HCT116 (cell line): ENCODE data around the gene LOXHD1. TPM values are rescaled to one million over a fixed set of nuclear protein-coding genes. Genes with fewer than 3 reads are reported as not detected.

ENCODE experiments used
- ATAC-seq: fragments of 200-7000 bp; cut with Tn5 transposase; 2 replicates; pipeline ENCODE4 v1.9.1; 2020; ENCODE audit warnings: mild to moderate bottlenecking, moderate library complexity
- BruUV-seq: library from RNA; stranded (reverse); fragments of 400-500 nt; replicated peaks from 2 replicates; lab custom pipeline; 2021; lab: Mats Ljungman, UMichigan
- CTCF ChIA-PET: fragments of 300-600 bp; sonication (Branson Sonifier 250); formaldehyde crosslinking; loops from one replicate; lab custom pipeline; 2021; ENCODE audit warnings: antibody characterized with exemption; lab: Charles Lee
- POLR2A ChIA-PET: fragments of 300-600, 350-600 bp; sonication (Branson Sonifier 250); formaldehyde crosslinking; loops from one replicate; lab custom pipeline; 2021; ENCODE audit warnings: antibody characterized with exemption; lab: Charles Lee
- RAD21 ChIA-PET, 2 experiments: fragments of 300-600 bp; sonication (Branson Sonifier 250); formaldehyde crosslinking; loops; one replicate each; lab custom pipeline; 2023; ENCODE audit warnings: low total read pairs in 2 of 2; ENCODE audit not compliant: uncharacterized antibody in 2 of 2, unreplicated experiment in 2 of 2, low non-redundant PET in 1 of 2; lab: Charles Lee
- DNase-seq: peaks from one replicate; pipeline ENCODE4 v3.0.0-alpha.2; 2010; ENCODE audit warnings: low read depth, low spot score
- H2AFZ ChIP-seq: fragments of 200-600 bp; shearing (Covaris generic), sonication (generic); 2 replicates; pipeline ENCODE4 v1.6.1; 2017; ENCODE audit warnings: low read depth, mixed run types, mixed read lengths, antibody characterized with exemption, low read length; ENCODE audit not compliant: poor library complexity, severe bottlenecking
- H3K27ac ChIP-seq: 2 replicates; pipeline ENCODE4 v1.5.1; 2012; ENCODE audit warnings: low read depth, low read length
- H3K27me3 ChIP-seq: fragments of 200-600 bp; sonication (generic); 2 replicates; pipeline ENCODE4 v1.6.1; 2016; ENCODE audit warnings: mixed run types, low read length, mixed read lengths; ENCODE audit not compliant: insufficient read depth
- H3K36me3 ChIP-seq, 2 experiments: fragments of 200-500 bp in 1 of 2; fragments of 200-600 bp in 1 of 2; sonication (Bioruptor generic) in 1 of 2; sonication (generic) in 1 of 2; 2 replicates each; pipeline versions ENCODE4 v1.5.1 to v1.6.1; 2014 to 2016; ENCODE audit warnings: low read length in 2 of 2, inconsistent platforms in 1 of 2, mixed read lengths in 1 of 2, mixed run types in 1 of 2; ENCODE audit not compliant: insufficient read depth in 2 of 2, control insufficient read depth in 1 of 2
- H3K4me1 ChIP-seq, 2 experiments: fragments of 200-600 bp in 1 of 2; sonication (generic) in 1 of 2; 2 replicates each; pipeline versions ENCODE4 v1.5.1 to v1.6.1; 2012 to 2017; ENCODE audit warnings: low read length in 2 of 2, inconsistent platforms in 1 of 2, mild to moderate bottlenecking in 1 of 2, mixed read lengths in 1 of 2, mixed run types in 1 of 2, moderate library complexity in 1 of 2; ENCODE audit not compliant: insufficient read depth in 2 of 2, control insufficient read depth in 1 of 2
- H3K4me2 ChIP-seq: fragments of 200-600 bp; sonication (generic); 2 replicates; pipeline ENCODE4 v1.6.1; 2017; ENCODE audit warnings: mixed run types, low read length, mixed read lengths
- H3K4me3 ChIP-seq, 2 experiments: fragments of 200-600 bp in 1 of 2; sonication (generic) in 1 of 2; replicated peaks in 1 of 2; 2 replicates each; pipeline ENCODE4 v1.5.1; 2011 to 2016; ENCODE audit warnings: low read length in 2 of 2, control low read depth in 1 of 2, low read depth in 1 of 2, mild to moderate bottlenecking in 1 of 2, mixed read lengths in 1 of 2, mixed run types in 1 of 2
- H3K79me2 ChIP-seq: fragments of 200-600 bp; sonication (generic); 2 replicates; pipeline ENCODE4 v1.6.1; 2017; ENCODE audit warnings: mild to moderate bottlenecking, mixed run types, low read length, moderate library complexity, mixed read lengths; ENCODE audit not compliant: insufficient read depth
- H3K9ac ChIP-seq: fragments of 200-600 bp; sonication (generic); 2 replicates; pipeline ENCODE4 v1.6.1; 2016; ENCODE audit warnings: low read length, mixed read lengths
- H3K9me2 ChIP-seq: fragments of 200-600 bp; sonication (generic), shearing (Covaris generic); 2 replicates; pipeline ENCODE4 v1.6.1; 2017; ENCODE audit warnings: mixed run types, mild to moderate bottlenecking, moderate library complexity; ENCODE audit not compliant: insufficient read depth
- H3K9me3 ChIP-seq, 2 experiments: fragments of 200-500 bp in 1 of 2; fragments of 200-600 bp in 1 of 2; sonication (Bioruptor generic) in 1 of 2; sonication (generic) in 1 of 2; 2 replicates each; pipeline ENCODE4 v1.6.1; 2014 to 2017; ENCODE audit warnings: low read length in 2 of 2, mixed read lengths in 2 of 2, inconsistent platforms in 1 of 2, low read depth in 1 of 2, mild to moderate bottlenecking in 1 of 2, mixed run types in 1 of 2, moderate library complexity in 1 of 2; ENCODE audit not compliant: control insufficient read depth in 1 of 2, insufficient read depth in 1 of 2
- H4K20me1 ChIP-seq: fragments of 200-600 bp; sonication (generic), shearing (Covaris generic); 2 replicates; pipeline ENCODE4 v1.6.1; 2017; ENCODE audit warnings: mixed run types, mild to moderate bottlenecking, moderate library complexity; ENCODE audit not compliant: insufficient read depth
- CEBPB ChIP-seq: IDR thresholded peaks from 2 replicates; pipeline ENCODE4 v1.6.1; 2012; ENCODE audit warnings: low read depth
- CTCF ChIP-seq, 3 experiments: fragments of 200-600 bp in 1 of 3; sonication (generic) in 1 of 3; IDR thresholded peaks in 2 of 3; conservative IDR thresholded peaks in 1 of 3; 2 replicates each; pipeline ENCODE4 v1.5.1; 2012 to 2017; ENCODE audit warnings: low read depth in 2 of 3, low read length in 2 of 3, antibody characterized with exemption in 1 of 3, borderline replicate concordance in 1 of 3, control low read depth in 1 of 3, mild to moderate bottlenecking in 1 of 3, mixed read lengths in 1 of 3, mixed run types in 1 of 3, moderate library complexity in 1 of 3; ENCODE audit not compliant: insufficient read depth in 1 of 3
- EGR1 ChIP-seq: IDR thresholded peaks from 2 replicates; pipeline ENCODE4 v1.6.1; 2012; ENCODE audit warnings: low read depth
- ELF1 ChIP-seq: IDR thresholded peaks from 2 replicates; pipeline ENCODE4 v1.6.1; 2012; ENCODE audit warnings: low read depth, borderline replicate concordance
- EZH2 ChIP-seq: fragments of 200-600 bp; sonication (generic); IDR thresholded peaks from 2 replicates; pipeline ENCODE4 v1.6.1; 2017; ENCODE audit warnings: antibody characterized with exemption, mixed run types
- FOSL1 ChIP-seq: IDR thresholded peaks from 2 replicates; pipeline ENCODE4 v1.6.1; 2012; ENCODE audit warnings: low read depth
- POLR2AphosphoS5 ChIP-seq: IDR thresholded peaks from 2 replicates; pipeline ENCODE4 v1.6.1; 2011; ENCODE audit warnings: mild to moderate bottlenecking, low read depth, low read length, moderate library complexity
- RAD21 ChIP-seq: IDR thresholded peaks from 2 replicates; pipeline ENCODE4 v1.6.1; 2012; ENCODE audit warnings: low read depth, mild to moderate bottlenecking
- SP1 ChIP-seq: IDR thresholded peaks from 2 replicates; pipeline ENCODE4 v1.6.1; 2012; ENCODE audit warnings: low read depth
- TCF7L2 ChIP-seq: IDR thresholded peaks from 2 replicates; pipeline ENCODE4 v1.7.0; 2011; ENCODE audit warnings: borderline replicate concordance, inconsistent platforms; ENCODE audit not compliant: insufficient read depth, insufficient read length; ENCODE audit errors: extremely low read depth
- YY1 ChIP-seq: IDR thresholded peaks from 2 replicates; pipeline ENCODE4 v1.6.1; 2011; ENCODE audit warnings: low read length, low read depth, moderate library complexity, mild to moderate bottlenecking; ENCODE audit not compliant: insufficient replicate concordance; ENCODE audit errors: extremely low read depth
- ZBTB33 ChIP-seq: IDR thresholded peaks from 2 replicates; pipeline ENCODE4 v1.6.1; 2011; ENCODE audit warnings: mild to moderate bottlenecking, low read length, moderate library complexity; ENCODE audit not compliant: insufficient replicate concordance; ENCODE audit errors: extremely low read depth
- ZFX ChIP-seq: fragments of 450-650 bp; IDR thresholded peaks from 2 replicates; pipeline ENCODE4 v1.6.1; 2017
- ZNF274 ChIP-seq: fragments of 200-500 bp; sonication (Bioruptor generic); IDR thresholded peaks from 2 replicates; pipeline ENCODE4 v1.6.1; 2014; ENCODE audit warnings: mild to moderate bottlenecking, low read depth, low read length, inconsistent platforms
- intact Hi-C: fragments of 100-400 bp; cut with micrococcal nuclease; formaldehyde crosslinking; loops from 2 replicates; pipeline ENCODE4 v1.10.0; 2022
- total RNA-seq: library from RNA; stranded (reverse); gene quantifications from one replicate; pipeline ENCODE4 v1.2.1, GENCODE V29; 2021; ENCODE audit not compliant: unreplicated experiment

LOXHD1 gene
- total RNA-seq, 1 experiment from 2014 or later, result not detected

GRCh38 chr18:46646468-46646867, 10.6 kb downstream of the LOXHD1 start:
- Histone ChIP-seq H3K4me2 (no peak overlapping the region), H3K4me1 (no peaks in the 10 kb centered on the region), H3K27me3 (peaks cover 10% of the 10 kb centered on the region), H3K9me2 (no peaks in the 10 kb centered on the region), H3K27ac (no peak overlapping the region), H3K36me3 (no peaks in the 10 kb centered on the region), H3K79me2 (no peaks in the 10 kb centered on the region), H3K9me3 (no peaks in the 10 kb centered on the region), H2AFZ (no peak overlapping the region), H3K4me3 (no peak overlapping the region), H4K20me1 (no peaks in the 10 kb centered on the region), H3K9ac (no peak overlapping the region)
- RAD21 ChIA-PET, result no interaction called here
- intact Hi-C loops, result no loop called here
- DNase-seq (no peak), ATAC-seq (no peak)
- POLR2A ChIA-PET, result no interaction called here
- CTCF ChIA-PET, result interaction anchor here (1.3 kb wide), 1 partner anchor 23 kb away, joined by 3 read pairs; no protein-coding TSS in a partner anchor
- no TSS peak for BruUV-seq
- no peak for TF ChIP-seq POLR2AphosphoS5
- no peak for TF ChIP-seq CTCF (IDR thresholded peaks at IDR 0.05 in 2 of 3, conservative IDR thresholded peaks at IDR 0.05 in 1 of 3; ENCODE audit: borderline replicate concordance in 1 of 3, insufficient read depth in 1 of 3, low read depth in 2 of 3, low read length in 2 of 3)
- TF ChIP-seq FOSL1, result no peak
- TF ChIP-seq ELF1, result no peak
- TF ChIP-seq ZNF274, result no peak
- no peak for TF ChIP-seq RAD21
- no peak for TF ChIP-seq TCF7L2
- no peak for TF ChIP-seq CEBPB
- no peak for TF ChIP-seq ZBTB33
- no peak for TF ChIP-seq YY1
- no peak for TF ChIP-seq SP1
- TF ChIP-seq ZFX, result no peak
- TF ChIP-seq EGR1, result no peak
- no peak for TF ChIP-seq EZH2
